Regular cardiac myocyte (primary cell): Measurements from ENCODE around the gene PPP1R12C. TPM values are rescaled to one million over a fixed set of nuclear protein-coding genes. Genes with fewer than 3 reads are reported as not detected.

Experiments
- total RNA-seq: library from RNA; depleted of rRNA; stranded (reverse); fragments of >200 nt; gene quantifications from 2 replicates; pipeline ENCODE4 v1.2.3, GENCODE V29; 2014

The PPP1R12C gene
- total RNA-seq: 31.0 and 42.9 TPM in 2 replicates

DNA sequence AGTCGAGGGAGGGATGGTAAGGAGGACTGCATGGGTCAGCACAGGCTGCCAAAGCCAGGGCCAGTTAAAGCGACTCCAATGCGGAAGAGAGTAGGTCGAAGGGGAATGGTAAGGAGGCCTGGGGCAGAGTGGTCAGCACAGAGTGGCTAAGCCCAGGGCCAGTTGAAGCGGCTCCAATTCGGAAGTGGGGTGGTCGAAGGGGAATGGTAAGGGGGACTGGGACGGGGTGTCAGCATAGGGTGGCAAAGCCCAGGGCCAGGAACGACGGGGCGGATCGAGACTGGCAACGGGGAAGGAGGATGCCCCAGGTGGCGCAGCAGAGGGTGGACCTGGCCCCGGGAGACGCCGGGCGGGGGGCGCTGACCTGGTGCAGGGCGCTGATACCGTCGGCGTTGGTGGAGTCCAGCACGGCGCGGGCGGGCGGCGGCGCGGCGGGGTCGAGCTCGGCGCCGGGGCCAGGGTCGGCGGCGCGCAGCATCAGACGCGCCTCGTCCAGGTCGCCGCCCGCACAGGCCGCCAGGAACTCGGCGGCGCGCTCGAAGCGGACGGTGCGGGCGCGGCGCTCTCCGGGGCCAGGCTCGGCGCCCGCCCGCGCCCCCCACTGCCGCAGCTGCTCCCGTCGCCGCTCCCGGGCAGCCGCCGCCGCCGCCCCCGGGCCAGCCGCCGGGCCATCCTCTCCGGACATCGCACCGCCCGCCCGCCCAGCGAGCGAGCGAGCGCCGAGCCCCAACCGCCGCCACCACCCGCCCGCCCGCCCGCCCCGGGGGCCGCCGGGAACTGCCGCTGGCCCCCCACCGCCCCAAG is at the start of gene PPP1R12C:
Gene PPP1R12C, minus strand, starts transcription at position 779 of the 804 bp plus-strand sequence. Its CDS starts 94 bp downstream, at position 685.

DNA sequence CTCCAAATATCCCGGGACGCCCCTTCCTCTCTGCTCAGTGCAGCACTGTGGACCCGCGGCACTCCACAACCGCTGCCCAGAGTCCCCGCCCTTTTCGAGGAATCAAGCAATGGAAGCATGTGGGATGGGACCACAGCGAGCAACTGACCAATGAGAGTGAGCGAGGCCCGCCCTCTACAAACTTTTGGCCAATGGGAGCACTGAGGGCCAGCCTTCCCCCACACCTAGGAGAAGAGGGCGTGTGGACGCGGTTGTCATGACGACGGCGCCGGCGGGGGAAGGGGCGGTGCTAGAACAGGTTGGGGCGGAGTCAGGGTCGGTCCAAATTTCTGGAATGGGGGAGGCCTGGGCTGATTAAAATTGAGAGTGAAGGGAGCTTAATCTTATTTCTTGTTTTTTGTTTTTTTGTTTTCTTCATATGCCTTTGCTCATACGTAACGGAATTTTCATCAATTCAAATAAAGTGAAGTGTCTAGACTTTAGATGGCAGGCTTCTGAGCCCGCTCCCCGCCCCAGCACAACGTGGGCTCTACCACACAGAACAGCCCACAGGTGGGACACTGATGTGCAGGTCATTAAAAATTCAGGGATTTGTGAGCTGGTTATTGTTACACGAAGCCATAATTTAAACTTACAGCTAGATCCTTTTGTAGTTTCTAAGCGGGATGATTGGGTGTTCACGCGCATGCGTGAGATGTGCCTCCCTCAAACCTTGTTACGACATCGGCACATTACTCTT is 49.3 kb upstream of the PPP1R12C start, which contains the start of gene DNAAF3:
Gene DNAAF3, minus strand, starts transcription at position 84 of the 739 bp plus-strand sequence. CDS start 200 bp downstream, outside the sequence.

DNA sequence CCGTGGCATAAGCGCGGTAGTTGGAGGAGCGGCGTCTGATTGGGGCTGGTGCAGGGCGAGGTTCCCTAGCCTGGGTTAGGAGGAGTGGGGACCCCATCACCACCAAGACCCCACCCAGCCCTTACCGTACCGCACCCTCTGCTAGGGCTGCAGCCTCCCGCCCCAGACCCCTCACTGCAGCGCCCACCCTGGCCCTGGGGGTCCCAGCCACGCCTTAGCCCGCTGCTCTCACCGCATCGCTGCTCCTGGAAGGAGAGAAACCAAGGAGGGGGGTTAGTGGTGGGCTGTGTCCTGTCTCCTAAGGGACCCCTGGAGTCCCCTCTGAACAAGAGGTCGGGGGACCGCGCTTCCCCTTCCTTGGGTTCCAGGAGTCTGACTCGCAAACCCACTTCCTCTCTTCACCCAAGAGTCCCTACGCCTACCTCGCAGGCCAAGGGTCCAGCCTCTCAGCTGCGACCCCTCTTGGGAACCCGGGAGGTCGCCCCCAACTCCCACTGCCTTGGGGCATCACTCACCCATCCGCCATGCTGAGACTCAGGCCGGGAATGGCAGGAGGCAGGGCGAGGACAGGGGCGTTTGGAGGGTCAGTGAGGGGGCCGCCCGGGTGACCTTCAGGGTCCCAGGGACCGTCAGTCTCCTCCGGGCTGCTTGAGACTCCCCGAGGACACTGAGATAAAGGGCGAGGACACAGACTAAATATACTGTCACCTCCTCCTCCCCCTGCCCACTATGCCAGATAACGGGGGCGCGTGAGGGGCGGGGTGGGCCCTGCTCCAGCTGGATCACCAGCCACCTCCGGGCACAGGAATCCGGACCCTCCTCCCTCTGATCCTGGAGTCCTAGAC is 39.8 kb upstream of the PPP1R12C start, which contains the start of gene TNNI3:
Gene TNNI3, minus strand, starts transcription at position 669 of the 845 bp plus-strand sequence. Its CDS starts 143 bp downstream, at position 526.

DNA sequence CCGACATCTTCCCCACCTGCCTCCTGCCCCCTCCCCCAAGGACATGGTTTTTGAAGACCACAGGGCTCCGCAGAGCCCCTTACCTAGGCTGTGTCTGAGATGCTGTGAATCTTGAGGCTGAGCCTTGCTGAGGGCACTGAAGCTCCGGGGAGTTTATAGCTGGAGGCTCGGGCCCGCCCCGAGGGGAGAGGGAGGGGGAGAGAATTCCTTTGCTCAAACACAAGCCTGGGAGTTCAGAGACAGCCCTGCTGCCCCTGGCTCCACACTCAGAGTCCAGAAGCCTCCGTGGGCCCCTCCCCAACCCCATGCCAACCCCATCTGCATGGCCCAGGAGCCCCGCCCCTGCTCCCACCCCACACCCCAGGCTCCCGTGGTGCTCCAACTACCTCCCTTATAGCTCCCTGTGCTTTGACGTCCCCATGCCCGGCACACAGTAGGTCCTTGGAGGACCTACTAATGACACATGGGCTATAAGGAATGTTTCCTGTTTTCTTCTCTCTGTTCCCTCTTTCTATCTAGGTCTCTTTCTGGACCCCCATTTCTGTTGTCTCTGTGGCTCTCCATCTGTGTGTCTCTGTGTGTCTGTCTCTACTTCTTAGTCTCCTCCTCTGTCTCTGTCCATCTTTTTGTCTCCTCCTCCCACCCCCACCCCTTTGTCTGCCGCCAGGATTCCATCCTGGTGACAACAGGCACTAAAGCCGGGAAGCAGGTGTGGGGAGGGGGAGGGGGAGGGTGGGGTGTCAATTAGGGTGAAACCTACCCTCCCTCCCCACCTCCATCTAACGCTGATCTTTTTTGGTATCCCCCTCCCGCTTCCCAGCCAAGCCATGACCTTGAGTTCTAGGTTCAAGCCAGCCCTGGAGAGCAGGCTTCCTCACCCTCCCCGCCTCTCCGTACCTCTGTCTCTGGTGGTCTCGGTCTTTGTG is 31.9 kb upstream of the PPP1R12C start, which contains the start of gene TNNT1:
Gene TNNT1, minus strand, starts transcription at position 129 of the 926 bp plus-strand sequence. CDS start 2,049 bp downstream, outside the sequence.

DNA sequence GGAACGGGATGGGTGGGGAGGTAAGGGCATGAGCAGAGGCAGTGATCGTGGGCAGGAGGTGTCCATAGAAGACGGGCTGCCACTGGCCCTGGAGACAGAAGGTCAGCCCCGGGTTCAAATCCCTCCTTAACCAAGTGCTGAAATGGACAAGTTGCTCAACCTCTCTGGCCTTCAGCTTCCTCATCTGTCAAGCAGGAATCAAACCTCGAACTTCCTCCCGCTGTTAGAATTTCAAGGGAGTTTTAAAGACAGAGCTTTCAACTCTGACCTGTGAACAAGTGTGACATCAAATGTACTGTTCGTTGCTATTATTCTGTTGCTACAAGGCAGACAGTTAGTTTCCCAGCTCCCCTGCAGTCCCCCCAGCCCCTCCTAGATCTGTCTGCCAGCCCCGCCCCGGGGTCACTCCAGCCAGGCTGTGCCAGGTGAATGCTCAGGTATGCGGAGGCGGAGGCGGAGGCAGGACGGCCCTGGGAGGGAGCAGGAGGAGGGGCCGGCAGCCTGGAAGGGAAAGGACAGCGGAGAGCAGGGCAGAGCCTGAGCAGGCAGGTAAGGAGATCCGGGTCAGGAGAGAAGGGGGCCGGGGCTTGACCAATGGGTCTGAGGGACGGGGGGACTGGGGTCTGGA is 42.0 kb downstream of the PPP1R12C start, which contains the start of gene EPS8L1:
Gene EPS8L1, plus strand, starts transcription at position 499 of the 628 bp plus-strand sequence. CDS start 576 bp downstream, outside the sequence.

DNA sequence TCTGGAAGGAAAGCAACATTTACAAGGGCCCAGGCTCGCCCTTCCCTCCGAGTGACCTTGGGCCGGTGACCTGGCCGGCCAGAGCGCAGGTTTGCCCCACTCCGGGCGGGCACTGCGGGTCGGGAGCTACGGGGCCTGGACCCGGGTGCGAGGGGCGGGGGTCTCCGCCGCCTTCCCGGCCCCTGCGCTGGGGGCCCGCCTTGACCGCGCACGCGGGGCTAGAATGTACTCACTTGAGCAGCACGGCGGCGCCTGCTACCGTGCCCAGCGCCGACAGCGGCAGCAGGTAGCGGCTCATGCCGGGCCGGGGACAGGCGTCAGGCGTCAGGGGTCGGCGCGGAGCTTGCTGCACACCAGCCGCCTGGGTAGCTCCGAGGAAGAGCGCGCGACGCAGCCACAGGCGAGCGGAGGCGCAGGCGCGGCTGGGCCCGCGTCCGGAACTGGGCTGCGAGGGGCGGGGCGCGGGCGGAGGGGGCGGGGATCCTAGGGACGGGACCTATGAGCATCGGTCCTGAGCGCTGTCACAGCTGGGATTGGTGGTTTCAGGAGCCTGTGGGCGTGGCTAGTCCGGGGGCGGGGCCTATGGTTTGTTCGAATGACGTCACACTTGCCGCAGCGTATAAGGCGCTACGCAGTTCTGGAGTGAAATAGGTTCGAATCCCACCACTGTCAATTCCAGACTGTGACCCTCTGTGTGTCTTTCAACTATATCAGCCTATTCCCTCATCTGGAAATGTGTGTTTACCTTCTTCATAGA is 54.5 kb downstream of the PPP1R12C start, which contains the start of gene RDH13:
Gene RDH13, minus strand, starts transcription at position 414 of the 757 bp plus-strand sequence. Its CDS starts 116 bp downstream, at position 298.

Other genes with a start within 250 kb of the PPP1R12C start
- not detected in 2 replicates for gene FCAR, start 243.4 kb downstream of the PPP1R12C start, total RNA-seq
- gene NCR1, start 211.5 kb downstream of the PPP1R12C start, total RNA-seq: not detected in 2 replicates
- gene NLRP7, start 170.1 kb downstream of the PPP1R12C start, total RNA-seq: not detected in 2 replicates
- gene NLRP2, start 151.3 kb downstream of the PPP1R12C start, total RNA-seq: 0.77 and 0.85 TPM in 2 replicates
- gene GP6, start 79.4 kb downstream of the PPP1R12C start, total RNA-seq: not detected in 2 replicates
- gene RDH13, start 54.5 kb downstream of the PPP1R12C start, total RNA-seq: 10.0 and 11.3 TPM in 2 replicates
- 0.56 and 1.3 TPM in 2 replicates for gene EPS8L1, start 41.8 kb downstream of the PPP1R12C start, total RNA-seq
- gene TNNT1, start 31.6 kb upstream of the PPP1R12C start, total RNA-seq: 3.4 and 3.8 TPM in 2 replicates
- not detected in 2 replicates for gene TNNI3, start 40.1 kb upstream of the PPP1R12C start, total RNA-seq
- gene DNAAF3, start 49.0 kb upstream of the PPP1R12C start, total RNA-seq: 0.77 and 0.85 TPM in 2 replicates
- gene SYT5, start 62.7 kb upstream of the PPP1R12C start, total RNA-seq: 0.96 TPM in 1 of 2 replicates, not detected in the other
- gene PTPRH, start 91.9 kb upstream of the PPP1R12C start, total RNA-seq: 6.5 and 21.4 TPM in 2 replicates
- 1.5 and 2.3 TPM in 2 replicates for gene TMEM86B, start 111.1 kb upstream of the PPP1R12C start, total RNA-seq
- 16.3 and 35.5 TPM in 2 replicates for gene PPP6R1, start 141.4 kb upstream of the PPP1R12C start, total RNA-seq
- gene HSPBP1, start 162.5 kb upstream of the PPP1R12C start, total RNA-seq: 18.9 and 40.6 TPM in 2 replicates
- 3.9 and 6.7 TPM in 2 replicates for gene BRSK1, start 166.4 kb upstream of the PPP1R12C start, total RNA-seq
- not detected in 2 replicates for gene TMEM150B, start 207.7 kb upstream of the PPP1R12C start, total RNA-seq
- gene KMT5C, start 222.2 kb upstream of the PPP1R12C start, total RNA-seq: 2.7 and 7.6 TPM in 2 replicates
- gene COX6B2, start 237.1 kb upstream of the PPP1R12C start, total RNA-seq: not detected in 2 replicates
- gene GARIN5B, start 245.6 kb upstream of the PPP1R12C start, total RNA-seq: not detected in 2 replicates